Measurements from ENCODE around the gene PIK3IP1. TPM values are rescaled to one million over a fixed set of nuclear protein-coding genes. Genes with fewer than 3 reads are reported as not detected.

Gene PIK3IP1
- total and polyA plus RNA-seq, 10 of the 15 experiments (the other 5 are each of a cell fraction or from before 2014, with no cell fraction given): 0.77 to 6.5 (median 3.0) TPM

DNA sequence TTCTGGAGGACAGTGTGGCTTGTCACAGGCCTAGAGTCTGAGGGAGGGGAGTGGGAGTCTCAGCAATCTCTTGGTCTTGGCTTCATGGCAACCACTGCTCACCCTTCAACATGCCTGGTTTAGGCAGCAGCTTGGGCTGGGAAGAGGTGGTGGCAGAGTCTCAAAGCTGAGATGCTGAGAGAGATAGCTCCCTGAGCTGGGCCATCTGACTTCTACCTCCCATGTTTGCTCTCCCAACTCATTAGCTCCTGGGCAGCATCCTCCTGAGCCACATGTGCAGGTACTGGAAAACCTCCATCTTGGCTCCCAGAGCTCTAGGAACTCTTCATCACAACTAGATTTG lies 13.0 kb downstream of the PIK3IP1 start:
- H3K4me1 ChIP-seq (ENCODE audit: control insufficient read depth, insufficient read depth, low read length): no peaks in the 10 kb centered on the region
- ChIA-PET CTCF (no interaction called here), POLR2A (interaction anchor here (0.9 kb wide), 1 partner anchor 10 kb away, joined by 3 read pairs; no protein-coding TSS in a partner anchor), RAD21 (ENCODE audit: unreplicated experiment) (interaction anchor here (0.7 kb wide), 1 partner anchor 11 kb away, joined by 4 read pairs; no protein-coding TSS in a partner anchor), SMC1A (ENCODE audit: uncharacterized antibody, unreplicated experiment) (no interaction called here)
- no peak for DNase-seq (ENCODE audit: low read depth, low spot score)
- no peak for FAIRE-seq
- in situ Hi-C loops (cut with MboI) (no loop called here), intact Hi-C loops (cut with micrococcal nuclease; ENCODE audit: unreplicated experiment) (no loop called here)
- no peak overlapping the region for H3K9ac ChIP-seq (ENCODE audit: control insufficient read depth, insufficient read depth, low read length)
- H3K79me2 ChIP-seq (ENCODE audit: control insufficient read depth, insufficient read depth, low read length): no peaks in the 10 kb centered on the region
- H3K4me3 ChIP-seq: no peak overlapping the region
- no peak overlapping the region for H3K27ac ChIP-seq (ENCODE audit: control insufficient read depth, insufficient read depth)
- no peaks in the 10 kb centered on the region for H3K9me3 ChIP-seq (replicated peaks; ENCODE audit: control insufficient read depth, insufficient read depth, low read length)
- peaks cover 10 to 12% of the 10 kb centered on the region in 2 experiments; a peak in 3 of 4 replicates for H3K36me3 ChIP-seq (ENCODE audit: control insufficient read depth in 2 of 2, insufficient read depth in 2 of 2, low read length in 1 of 2)
- BruUV-seq (replicated peaks): no TSS peak
- H2AFZ ChIP-seq (ENCODE audit: control insufficient read depth, low read depth, low read length): no peak overlapping the region
- no peak for ATAC-seq
- no peaks in the 10 kb centered on the region for H3K27me3 ChIP-seq (replicated peaks in 1 of 2; ENCODE audit: control insufficient read depth in 2 of 2, insufficient read depth in 2 of 2, low read length in 1 of 2)
- H4K20me1 ChIP-seq (ENCODE audit: control insufficient read depth, insufficient read depth): no peaks in the 10 kb centered on the region
- TF ChIP-seq ZNF622 (IDR thresholded peaks at IDR 0.05): no peak
- TF ChIP-seq CHD4 (IDR thresholded peaks at IDR 0.05): no peak
- no peak for TF ChIP-seq TCF3 (IDR thresholded peaks at IDR 0.05; ENCODE audit: borderline replicate concordance, insufficient read depth, low read depth, low read length)
- no peak for TF ChIP-seq ZNF24 (IDR thresholded peaks at IDR 0.05)
- TF ChIP-seq, protein P1, sequence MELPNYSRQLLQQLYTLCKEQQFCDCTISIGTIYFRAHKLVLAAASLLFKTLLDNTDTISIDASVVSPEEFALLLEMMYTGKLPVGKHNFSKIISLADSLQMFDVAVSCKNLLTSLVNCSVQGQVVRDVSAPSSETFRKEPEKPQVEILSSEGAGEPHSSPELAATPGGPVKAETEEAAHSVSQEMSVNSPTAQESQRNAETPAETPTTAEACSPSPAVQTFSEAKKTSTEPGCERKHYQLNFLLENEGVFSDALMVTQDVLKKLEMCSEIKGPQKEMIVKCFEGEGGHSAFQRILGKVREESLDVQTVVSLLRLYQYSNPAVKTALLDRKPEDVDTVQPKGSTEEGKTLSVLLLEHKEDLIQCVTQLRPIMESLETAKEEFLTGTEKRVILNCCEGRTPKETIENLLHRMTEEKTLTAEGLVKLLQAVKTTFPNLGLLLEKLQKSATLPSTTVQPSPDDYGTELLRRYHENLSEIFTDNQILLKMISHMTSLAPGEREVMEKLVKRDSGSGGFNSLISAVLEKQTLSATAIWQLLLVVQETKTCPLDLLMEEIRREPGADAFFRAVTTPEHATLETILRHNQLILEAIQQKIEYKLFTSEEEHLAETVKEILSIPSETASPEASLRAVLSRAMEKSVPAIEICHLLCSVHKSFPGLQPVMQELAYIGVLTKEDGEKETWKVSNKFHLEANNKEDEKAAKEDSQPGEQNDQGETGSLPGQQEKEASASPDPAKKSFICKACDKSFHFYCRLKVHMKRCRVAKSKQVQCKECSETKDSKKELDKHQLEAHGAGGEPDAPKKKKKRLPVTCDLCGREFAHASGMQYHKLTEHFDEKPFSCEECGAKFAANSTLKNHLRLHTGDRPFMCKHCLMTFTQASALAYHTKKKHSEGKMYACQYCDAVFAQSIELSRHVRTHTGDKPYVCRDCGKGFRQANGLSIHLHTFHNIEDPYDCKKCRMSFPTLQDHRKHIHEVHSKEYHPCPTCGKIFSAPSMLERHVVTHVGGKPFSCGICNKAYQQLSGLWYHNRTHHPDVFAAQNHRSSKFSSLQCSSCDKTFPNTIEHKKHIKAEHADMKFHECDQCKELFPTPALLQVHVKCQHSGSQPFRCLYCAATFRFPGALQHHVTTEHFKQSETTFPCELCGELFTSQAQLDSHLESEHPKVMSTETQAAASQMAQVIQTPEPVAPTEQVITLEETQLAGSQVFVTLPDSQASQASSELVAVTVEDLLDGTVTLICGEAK (IDR thresholded peaks at IDR 0.05; ENCODE audit: borderline replicate concordance): no peak
- TF ChIP-seq IKZF2 (IDR thresholded peaks at IDR 0.05): no peak
- no peak for TF ChIP-seq PAX5 (IDR thresholded peaks at IDR 0.05; ENCODE audit: borderline replicate concordance, low read depth, low read length)
- H3K4me2 ChIP-seq (ENCODE audit: control insufficient read depth, insufficient read depth): no peak overlapping the region

Measured in GM12878 (cell line).